Stimulated activated CD8-positive, alpha-beta memory T cell treated with anti-CD3 and anti-CD28 coated beads, Interleukin-4, amount 100 ng/mL, for 24 hours (primary cell): ENCODE results near the gene SNTG2.
"Not testable (repeated sequence)": the region's sequence is repeated elsewhere in the genome, so short reads cannot be mapped to it uniquely, and the experiment has no call there.

Experiments used
- DNase-seq: peaks from one replicate; pipeline ENCODE4 v3.0.0-alpha.2; 2020; ENCODE audit warnings: low read depth

The SNTG2 gene

DNA sequence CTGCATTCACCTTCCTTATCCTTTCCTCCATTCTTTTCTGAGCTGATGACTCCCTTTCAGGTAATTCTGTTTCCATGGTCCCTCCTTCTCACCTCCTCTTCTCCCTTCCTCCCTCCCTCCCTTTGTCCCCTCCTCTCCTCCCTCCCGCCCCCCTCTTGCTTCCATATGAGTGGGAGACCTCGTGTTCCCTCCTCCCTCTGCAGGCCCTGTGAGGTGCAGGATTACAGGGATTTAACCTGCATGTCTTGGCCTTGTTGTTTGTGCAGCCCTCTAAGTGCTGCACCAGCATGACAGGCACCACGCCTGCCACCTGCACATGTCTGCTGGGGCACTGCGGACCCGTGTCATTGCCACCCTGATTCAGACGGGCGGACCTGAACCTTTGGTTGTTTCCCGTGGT, 103.1 kb downstream of the SNTG2 start:
- no peak for DNase-seq

DNA sequence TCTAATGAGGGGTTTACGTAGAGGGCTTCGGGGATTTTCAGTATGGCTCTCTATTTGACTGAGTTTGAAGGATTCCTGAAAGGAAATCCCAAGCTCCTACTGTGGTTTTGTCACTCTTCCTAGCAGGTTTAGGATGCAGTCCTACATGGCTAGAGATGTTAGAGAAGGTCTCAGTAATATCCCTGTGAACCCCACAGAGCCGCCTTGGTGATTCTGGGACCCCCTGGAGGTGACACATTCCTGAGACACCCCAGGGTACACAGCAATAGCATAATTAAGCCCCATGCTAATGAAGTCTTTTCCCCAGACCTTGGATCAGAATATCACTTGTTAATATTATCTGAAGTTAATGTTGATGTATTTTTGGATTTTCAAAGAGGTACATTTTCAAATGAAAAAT, 103.8 kb downstream of the SNTG2 start:
- DNase-seq = no peak

DNA sequence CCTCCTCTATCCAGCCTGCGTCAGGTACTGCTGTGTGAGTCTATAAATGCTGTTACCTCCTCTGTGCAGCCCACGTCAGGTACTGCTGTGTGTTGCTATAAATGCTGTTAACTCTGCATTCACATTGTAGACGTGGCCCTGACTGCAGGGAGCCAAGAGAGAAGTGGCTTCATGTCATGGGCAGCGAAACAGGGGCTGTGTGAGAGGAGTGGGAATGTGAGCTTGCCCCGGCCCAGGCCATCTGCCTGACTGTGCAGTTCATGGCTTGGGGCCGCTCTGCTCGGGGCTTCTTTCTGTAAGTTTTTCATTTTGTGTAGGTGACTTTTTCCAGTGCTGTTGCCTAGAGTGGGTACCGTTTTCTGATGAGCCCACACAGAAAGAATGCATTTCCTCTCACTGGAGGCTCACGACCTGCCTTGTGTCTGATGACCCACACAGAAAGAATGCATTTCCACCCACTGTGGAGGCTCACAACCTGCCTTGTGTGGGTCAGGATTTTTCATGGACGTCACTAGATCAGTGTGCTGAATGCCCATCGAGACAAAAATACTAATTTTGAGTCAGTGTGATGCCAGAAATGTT, 104.5 kb downstream of the SNTG2 start:
- no peak for DNase-seq

DNA sequence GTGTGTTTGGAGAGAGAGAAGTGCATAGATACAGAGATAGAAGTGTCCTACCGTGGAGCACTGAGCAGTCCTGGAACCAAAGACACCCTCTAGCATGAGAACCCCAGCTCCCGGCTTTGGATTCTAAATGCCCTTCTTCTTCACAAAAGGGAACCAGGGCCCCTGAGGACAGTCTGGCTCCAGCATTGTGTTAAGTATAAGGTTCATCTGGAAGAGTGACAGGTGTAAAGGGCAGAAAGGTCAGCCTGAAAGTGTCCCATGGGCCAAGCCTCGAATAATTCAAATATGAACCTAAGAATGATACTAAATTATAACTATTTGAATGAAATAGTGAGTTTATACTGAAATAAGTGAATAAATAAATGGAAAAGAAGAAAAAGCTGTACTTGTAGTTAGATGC, 109.7 kb downstream of the SNTG2 start:
- DNase-seq = no peak

DNA sequence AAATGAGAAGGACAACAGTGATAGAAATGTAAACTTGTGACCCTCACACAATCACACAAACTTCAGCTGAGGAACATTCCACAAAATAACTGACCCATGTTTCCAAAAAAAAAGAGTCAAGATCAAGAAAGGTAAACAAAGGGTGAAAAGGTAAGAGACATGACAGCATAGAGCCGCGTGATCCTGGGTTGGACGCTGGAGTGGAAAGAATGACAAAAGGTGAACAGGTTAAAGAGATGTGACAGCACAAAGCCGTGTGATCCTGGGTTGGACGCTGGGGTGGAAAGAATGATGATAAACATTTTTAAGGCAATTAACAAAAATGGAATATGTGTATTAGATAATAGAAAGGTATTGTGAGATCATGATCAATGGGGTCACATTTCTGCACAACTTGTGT, 110.3 kb downstream of the SNTG2 start:
- no peak for DNase-seq

DNA sequence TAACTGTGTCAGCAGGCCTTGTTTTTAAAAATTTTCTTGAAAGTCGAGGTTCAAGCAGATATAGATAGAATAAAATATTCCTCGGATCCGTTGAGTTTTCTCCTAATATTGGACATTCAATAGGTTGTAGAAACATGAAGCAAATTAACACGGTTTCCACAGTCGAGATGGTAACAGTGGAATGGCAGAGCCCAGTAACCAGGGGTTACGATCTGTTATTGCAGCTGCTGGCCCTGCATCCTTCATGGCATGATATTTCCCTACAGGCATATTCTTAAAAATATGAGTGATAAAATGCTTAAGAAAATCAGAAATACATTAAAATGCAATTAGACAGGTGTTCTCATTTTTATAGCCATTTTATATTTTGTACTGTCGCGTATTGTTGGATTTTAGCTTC, 117.6 kb downstream of the SNTG2 start:
- no peak for DNase-seq

DNA sequence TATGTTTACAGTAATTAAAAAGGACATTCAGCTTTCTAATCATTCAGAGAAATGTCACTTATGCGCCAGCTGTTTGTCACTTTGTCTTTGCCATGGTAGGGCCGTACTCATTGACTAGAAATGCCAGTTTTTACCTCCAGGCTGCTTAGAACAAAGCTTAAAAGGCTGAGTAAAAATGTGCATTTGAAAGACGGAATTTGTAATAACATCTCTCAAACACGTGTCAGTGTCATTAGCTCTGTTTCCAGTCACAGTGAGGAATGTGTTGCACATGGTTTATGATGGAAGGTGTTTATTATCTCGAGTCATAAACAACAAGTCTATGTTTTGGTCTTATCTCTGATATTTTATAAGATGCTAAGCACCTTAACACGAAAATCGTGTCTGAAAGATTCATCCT, 118.2 kb downstream of the SNTG2 start:
- DNase-seq = no peak

DNA sequence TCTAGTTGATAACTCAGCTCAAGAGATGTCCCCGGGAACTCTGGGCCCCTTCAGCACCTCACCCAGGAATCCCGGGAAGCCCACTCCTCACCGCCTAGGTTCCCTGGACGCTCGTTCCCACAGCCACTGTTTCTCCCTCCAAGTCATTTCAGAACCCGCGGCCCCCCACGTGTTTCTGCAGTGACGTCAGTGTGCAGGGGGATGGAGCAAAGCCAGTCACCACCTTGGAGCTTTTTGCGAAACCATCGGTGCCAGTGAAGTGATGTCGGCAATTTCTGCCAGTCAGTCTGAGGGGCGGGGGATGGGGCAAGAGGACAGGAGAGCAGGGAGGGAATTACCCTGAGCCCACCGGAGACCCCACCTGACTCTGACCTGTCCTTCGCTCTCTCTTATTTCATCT, 119.2 kb downstream of the SNTG2 start:
- no peak for DNase-seq

DNA sequence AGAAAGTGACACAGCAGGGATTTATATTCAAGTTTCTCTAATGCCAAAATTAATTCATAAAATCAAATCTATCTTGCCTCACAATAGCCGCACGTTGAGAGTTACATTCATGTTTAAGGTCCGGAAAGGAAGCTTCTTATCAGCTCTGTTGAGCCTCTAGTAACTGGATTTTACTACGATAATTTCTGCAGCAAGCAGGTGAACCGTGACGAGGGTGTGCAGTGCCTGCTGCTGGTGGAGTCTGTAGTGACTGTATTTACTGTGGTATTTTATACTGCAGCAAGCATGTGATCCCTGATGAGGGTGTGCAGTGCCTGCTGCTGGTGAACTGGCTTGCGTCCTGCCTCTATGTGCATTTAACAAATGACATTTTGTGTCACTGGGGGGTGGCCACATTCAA, 120.0 kb downstream of the SNTG2 start:
- no peak for DNase-seq

DNA sequence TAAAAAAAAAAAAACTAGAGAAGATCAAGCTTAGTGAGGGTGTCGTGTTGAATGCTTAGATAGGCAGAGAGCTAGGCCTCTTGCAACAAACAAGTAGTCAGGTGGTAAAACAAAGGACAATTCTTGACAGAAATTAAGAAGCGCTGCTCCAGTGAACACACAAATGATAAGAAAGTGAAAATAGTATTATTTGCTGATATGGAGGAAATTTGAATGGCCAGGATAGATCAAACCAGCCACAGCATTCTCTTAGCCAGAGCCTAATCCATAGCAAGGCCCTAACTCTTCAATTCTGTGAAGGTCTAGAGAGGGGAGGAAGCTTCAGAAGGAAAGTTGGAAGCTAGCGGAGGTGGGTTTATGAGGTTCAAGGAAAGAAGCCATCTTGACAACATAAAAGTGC, 121.0 kb downstream of the SNTG2 start:
- DNase-seq = no peak

DNA sequence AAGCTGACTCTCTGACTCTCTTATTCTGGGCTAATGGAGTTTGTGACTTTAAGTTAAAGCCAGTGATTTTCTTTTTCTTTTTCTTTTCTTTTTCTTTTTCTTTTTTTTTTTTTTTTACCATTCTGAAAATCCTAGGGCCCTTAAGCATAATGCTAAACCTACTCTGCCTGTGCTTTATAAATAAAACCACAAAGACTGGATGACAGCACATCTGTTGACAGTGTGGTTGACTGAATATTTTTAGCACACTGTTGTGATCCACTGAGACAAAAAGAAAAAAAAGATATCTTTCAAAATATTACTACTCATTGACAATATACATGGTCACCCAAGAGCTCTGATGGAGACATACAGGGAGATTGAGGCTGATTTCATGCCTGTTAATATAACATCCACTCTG, 121.6 kb downstream of the SNTG2 start:
- no peak for DNase-seq

DNA sequence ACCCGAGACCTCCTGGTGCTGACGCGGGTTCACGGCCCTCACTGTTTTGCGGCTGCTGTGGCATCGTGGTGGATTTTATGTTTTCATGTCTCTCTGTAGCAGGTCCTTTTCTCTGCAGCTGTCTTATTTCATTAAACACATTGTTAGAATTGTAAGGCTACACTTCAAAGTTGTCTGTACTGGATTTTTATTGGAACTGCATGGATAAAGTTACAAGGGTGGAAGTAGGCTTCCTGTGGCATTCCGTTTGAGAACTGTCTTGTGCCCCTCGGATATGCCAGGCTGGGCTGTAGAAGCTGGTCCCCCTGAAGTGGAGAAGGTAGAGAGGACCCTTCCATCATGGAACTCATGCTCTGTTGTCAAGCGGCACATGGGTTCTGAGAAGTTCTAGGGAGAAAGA, 127.3 kb downstream of the SNTG2 start:
- no peak for DNase-seq

DNA sequence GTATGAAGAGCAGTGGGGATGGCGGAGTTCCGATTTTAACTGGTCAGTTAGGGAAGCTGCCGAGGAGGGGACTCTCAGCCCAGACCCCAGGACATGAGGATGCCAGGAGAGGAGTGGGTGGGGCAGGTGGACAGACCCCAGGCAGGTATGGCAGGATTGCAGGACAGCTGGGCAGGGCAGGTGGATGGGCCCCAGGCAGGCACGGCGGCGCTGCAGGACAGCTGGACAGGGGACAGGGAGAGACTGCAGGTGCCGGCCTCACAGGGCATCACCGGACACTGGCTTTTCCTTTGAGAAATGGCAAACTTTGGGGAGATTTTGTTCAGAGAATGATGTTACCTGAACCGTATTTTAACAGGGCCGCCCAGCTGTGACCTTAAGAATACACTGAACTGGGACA, 127.7 kb downstream of the SNTG2 start:
- no peak for DNase-seq

DNA sequence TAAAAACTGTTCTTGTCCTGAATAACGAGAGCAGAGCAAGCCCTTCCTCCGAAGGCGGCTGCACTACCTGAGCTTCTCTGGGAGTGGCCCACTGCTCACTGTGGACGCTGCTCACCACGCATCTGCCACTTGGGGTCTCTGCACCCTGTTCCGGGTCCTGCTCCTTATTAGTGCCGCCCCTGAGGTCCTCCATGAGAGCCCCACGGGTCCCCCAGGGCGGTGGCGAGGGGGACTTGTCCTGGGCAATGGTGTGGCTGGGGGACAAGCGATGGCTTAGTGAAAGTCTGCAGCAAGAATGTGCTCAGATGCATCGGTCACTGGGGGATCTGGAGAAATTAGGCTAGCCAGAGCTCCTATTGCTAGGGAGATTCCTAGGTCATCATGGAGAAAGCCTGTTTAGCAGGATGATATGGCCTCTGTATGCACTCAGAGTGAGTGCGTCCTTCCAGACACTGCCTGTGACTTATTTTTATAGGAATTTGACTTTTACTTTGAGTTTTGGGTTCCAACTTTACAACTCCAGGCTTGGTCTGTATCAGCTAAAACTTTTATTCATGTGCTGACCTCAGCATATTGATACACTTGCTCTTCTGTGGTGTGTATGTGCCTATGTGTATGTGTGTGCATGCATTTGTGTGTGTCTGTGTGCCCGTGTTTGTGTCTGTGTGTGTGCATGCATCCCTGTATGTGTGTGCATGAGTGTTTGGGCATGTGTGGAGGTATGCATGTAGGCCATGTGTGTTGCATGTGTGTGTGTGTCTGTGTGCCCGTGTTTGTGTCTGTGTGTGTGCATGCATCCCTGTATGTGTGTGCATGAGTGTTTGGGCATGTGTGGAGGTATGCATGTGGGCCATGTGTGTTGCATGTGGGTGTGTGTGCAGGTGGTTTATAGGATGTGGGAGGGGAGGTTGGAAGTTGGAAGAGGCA, 129.5 kb downstream of the SNTG2 start:
- no peak for DNase-seq

DNA sequence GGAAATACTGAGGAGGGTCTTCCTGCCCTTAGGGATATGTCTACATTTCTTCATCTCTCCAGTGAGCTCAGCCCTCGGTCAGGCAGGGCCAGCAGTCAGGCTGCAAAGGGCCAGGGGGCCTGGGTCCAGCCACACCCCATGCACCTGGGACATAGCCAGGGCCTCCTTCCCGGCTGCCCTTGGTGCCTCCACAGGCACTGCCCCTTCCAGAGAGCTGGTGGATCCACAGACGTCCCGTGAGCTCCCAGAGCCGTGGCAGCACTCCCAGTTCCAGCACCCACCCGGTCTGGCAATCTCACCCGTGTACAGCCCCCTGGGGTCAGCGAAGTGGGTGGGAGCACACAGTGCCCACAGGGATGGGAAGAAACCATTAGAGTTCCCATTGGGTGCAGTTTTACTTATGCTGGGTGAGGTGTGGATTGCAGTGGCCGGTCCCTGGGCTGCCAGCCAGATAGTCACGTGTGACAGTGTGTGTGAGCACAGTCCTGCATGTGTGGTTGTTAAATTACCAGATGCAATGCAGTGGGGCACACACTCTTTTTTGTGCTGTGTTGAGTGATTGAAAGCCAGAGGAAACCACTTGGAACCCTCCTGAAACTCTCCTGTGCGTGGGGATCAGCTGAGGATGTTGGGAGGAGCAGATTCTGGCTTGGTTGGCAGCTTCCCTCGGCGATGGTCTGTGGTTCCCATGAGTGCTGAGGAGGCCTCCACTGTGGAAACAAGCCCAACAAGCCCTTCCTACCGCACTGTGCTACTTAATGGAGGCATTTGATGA, 131.0 kb downstream of the SNTG2 start:
- no peak for DNase-seq

DNA sequence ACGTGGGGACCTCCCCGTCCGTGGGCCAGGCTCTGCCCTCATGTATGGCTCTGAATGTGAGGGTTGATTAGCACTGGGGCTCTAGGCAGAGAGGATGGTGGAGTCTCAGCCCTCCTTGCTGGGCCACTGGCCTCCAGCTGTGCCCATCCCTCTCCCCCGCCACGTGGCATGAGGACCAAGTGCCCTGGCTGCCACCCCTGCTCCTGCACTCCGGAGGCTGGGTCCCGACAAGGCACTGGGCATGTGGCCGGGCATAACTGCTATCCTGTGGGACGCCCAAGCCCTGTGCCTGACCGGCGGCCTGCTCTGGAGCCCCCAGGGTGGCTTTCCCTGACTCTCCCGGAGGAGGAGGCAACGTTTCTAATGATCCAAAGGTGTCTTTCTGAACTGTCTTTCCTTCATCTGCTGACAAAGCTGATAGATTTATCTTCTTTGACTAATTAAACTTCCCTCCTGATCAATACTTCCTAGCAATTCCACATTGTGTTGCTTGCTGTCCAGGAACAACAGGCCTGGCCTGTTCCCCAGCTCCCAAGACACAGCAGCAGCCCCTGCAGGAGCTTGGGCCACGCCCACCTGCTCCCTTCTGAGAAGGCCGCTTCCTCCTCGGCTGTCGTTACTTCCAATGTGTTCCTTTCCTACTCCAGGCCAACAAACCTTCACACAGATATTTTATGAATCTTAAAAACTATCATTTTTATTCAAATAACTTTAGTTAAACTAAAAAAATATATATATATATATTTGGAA, 132.0 kb downstream of the SNTG2 start:
- no peak for DNase-seq

DNA sequence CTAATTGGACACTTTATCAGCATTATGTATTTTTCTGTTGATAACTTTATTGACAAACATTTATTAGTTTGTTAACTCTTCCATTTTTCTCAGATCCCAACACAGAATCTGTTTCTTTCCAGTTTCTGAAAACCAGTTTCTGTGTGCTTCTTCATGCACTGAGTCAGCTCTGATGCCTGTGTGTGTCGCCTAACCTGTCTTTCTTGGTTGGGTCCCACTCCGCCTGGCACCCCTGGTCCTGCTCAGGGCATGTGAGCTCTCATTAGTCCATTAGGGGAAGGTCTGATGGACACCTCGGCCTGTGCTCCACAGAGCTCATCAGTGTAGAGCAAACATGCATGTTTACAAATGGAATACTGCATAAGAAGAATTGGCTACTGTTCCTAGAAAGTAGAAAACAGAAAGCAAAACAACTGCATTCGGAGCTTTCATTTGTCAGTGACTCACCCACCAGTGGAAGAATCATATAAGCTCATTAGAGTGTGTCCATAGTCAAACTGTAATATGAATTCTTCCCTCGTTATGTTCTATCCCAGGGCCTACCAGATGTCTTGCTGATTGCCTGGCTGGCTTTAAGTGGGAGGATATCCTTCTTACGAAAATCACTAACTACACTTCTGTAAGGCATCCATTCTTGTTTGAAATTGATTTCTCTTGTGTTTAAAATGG, 137.7 kb downstream of the SNTG2 start:
- no peak for DNase-seq

DNA sequence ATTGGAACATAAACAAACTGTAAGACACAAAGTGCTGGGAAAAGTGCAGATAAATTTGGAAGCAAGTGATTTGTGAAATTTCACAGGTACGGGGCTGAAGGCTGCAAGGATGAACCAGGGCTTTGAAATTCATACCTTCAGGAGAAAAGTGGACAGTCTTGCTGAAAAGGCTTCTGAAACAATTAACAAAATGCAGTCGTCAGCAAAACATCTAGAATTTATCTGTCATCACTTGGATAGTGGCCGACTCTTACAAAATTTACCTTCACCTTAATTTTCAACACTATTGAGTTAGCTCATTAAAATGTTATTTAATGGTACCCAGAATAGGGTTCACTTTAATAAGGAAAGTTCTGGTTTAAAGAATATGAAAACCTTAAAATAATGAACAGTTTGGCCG, 138.3 kb downstream of the SNTG2 start:
- DNase-seq = no peak

DNA sequence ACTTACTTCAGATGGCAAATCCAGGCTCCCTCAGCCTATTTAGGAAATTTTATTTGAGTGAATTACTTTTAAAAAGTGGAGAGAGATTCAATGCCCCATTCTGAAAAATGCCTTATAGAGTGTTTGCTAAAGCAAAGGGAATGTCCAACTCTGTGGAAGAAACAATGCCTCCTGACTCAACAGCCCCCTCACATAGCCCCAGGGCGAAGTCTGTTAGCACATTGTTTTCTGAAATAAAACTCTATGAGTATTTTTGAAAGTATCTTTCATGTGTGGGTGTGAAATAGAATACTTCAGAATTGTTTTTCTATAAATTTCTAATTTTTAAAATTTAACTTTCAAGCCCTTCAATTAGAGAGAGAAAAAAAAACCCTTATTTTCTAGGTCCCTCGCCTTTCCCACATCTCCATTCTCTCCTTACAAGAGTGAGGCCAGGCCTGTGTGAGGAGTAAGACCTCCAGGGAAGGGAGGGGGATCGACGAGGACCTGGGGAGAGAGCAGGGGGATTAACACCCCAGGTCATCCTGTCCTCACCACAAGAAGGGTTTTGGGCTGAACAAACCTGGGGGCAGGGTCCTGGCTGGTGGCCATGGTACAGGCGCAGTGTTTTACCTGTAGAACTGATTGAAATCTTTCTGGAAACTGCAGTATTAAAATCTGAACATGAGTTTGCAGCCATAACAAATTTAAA, 141.4 kb downstream of the SNTG2 start:
- no peak for DNase-seq

DNA sequence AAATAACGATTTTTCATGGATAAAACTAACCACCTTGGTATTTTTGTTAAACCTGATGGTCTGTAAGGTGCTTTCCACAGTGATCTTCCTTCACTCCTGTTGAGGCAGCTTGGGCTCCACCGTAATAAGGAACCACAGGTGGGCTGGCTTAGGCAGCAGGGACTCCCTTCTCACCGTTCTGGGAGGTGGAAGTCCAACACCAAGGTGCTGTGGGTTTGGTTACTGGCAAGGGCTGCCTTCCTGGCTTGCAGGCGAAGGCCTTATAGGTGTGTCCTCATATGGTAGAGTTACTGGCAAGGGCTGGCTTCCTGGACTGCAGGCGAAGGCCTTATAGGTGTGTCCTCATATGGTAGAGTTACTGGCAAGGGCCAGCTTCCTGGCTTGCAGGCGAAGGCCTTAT, 143.0 kb downstream of the SNTG2 start:
- DNase-seq = not testable (repeated sequence)

DNA sequence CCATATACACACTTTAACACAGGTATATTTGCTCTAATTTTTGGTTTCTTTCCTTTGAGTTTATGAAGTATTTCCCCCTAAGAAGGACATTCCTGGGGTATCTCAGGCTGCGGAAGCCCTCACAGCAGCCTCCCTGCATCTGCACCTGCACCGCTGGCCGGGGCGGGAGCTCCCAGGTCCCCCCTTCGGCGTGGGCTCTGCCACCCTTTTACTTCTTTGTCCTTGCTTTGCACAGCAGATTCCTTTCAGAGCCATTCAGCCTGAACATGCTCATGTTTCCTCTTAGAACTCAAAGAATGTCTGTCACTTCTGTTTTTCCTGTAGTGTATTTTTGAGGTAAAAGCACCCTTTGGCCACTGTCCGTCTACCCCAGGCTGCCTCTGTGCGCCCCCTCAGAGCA, 146.5 kb downstream of the SNTG2 start:
- DNase-seq = no peak
